Measurements from ENCODE around the gene TP53AIP1.

The TP53AIP1 gene

GRCh38 chr11:128942817-128943427 is at the start of gene TP53AIP1:
TSS of gene TP53AIP1 (minus strand) at chr11:128942871. CDS start at chr11:128937818, 5,053 bp downstream.
- in situ Hi-C loops (cut with HindIII; ENCODE audit: low sequenced_read_pairs) = no loop called here

- in situ Hi-C loops (cut with HindIII; ENCODE audit: low sequenced_read_pairs) = no loop called here
These were observed 45.7 kb upstream of the TP53AIP1 start for GRCh38 chr11:128988242-128988970.

- in situ Hi-C loops (cut with HindIII; ENCODE audit: low sequenced_read_pairs) = no loop called here
These were observed 43.2 kb upstream of the TP53AIP1 start for GRCh38 chr11:128985880-128986279.

GRCh38 chr11:128983023-128983422 is 40.4 kb upstream of the TP53AIP1 start:
- in situ Hi-C loops (cut with HindIII; ENCODE audit: low sequenced_read_pairs) = no loop called here

GRCh38 chr11:128981254-128981653 is 38.6 kb upstream of the TP53AIP1 start:
- in situ Hi-C loops (cut with HindIII; ENCODE audit: low sequenced_read_pairs) = no loop called here

- in situ Hi-C loops (cut with HindIII; ENCODE audit: low sequenced_read_pairs) = no loop called here
These were observed 28.0 kb upstream of the TP53AIP1 start for GRCh38 chr11:128970598-128971190.

GRCh38 chr11:128968916-128969315 is 26.2 kb upstream of the TP53AIP1 start:
- in situ Hi-C loops (cut with HindIII; ENCODE audit: low sequenced_read_pairs) = no loop called here

GRCh38 chr11:128967578-128967977 is 24.9 kb upstream of the TP53AIP1 start:
- in situ Hi-C loops (cut with HindIII; ENCODE audit: low sequenced_read_pairs) = no loop called here

- in situ Hi-C loops (cut with HindIII; ENCODE audit: low sequenced_read_pairs) = no loop called here
These were observed 22.8 kb upstream of the TP53AIP1 start for GRCh38 chr11:128965485-128965884.

- in situ Hi-C loops (cut with HindIII; ENCODE audit: low sequenced_read_pairs) = no loop called here
These were observed 21.8 kb upstream of the TP53AIP1 start for GRCh38 chr11:128964463-128964930.

GRCh38 chr11:128963744-128964325 is 21.2 kb upstream of the TP53AIP1 start:
- in situ Hi-C loops (cut with HindIII; ENCODE audit: low sequenced_read_pairs) = no loop called here

GRCh38 chr11:128962896-128963295 is 20.2 kb upstream of the TP53AIP1 start:
- in situ Hi-C loops (cut with HindIII; ENCODE audit: low sequenced_read_pairs) = no loop called here

GRCh38 chr11:128961645-128962044 is 19.0 kb upstream of the TP53AIP1 start:
- in situ Hi-C loops (cut with HindIII; ENCODE audit: low sequenced_read_pairs) = no loop called here

- in situ Hi-C loops (cut with HindIII; ENCODE audit: low sequenced_read_pairs) = no loop called here
These were observed 14.5 kb upstream of the TP53AIP1 start for GRCh38 chr11:128957202-128957482.

- in situ Hi-C loops (cut with HindIII; ENCODE audit: low sequenced_read_pairs) = no loop called here
These were observed 13.9 kb upstream of the TP53AIP1 start for GRCh38 chr11:128956401-128957201.

GRCh38 chr11:128955636-128956035 is 13.0 kb upstream of the TP53AIP1 start:
- in situ Hi-C loops (cut with HindIII; ENCODE audit: low sequenced_read_pairs) = no loop called here

- in situ Hi-C loops (cut with HindIII; ENCODE audit: low sequenced_read_pairs) = no loop called here
These were observed 10.5 kb upstream of the TP53AIP1 start for GRCh38 chr11:128953151-128953550.

- in situ Hi-C loops (cut with HindIII; ENCODE audit: low sequenced_read_pairs) = no loop called here
These were observed 7.3 kb upstream of the TP53AIP1 start for GRCh38 chr11:128949791-128950454.

- in situ Hi-C loops (cut with HindIII; ENCODE audit: low sequenced_read_pairs) = no loop called here
These were observed 5.9 kb upstream of the TP53AIP1 start for GRCh38 chr11:128948583-128948982.

GRCh38 chr11:128947773-128948172 is 5.1 kb upstream of the TP53AIP1 start:
- in situ Hi-C loops (cut with HindIII; ENCODE audit: low sequenced_read_pairs) = no loop called here

GRCh38 chr11:128946648-128947047 is 4.0 kb upstream of the TP53AIP1 start:
- in situ Hi-C loops (cut with HindIII; ENCODE audit: low sequenced_read_pairs) = no loop called here

Measured in DLD1 (cell line).